Osteocyte (in vitro differentiated cells): ENCODE results near the gene EPM2AIP1. TPM values are rescaled to one million over a fixed set of nuclear protein-coding genes. Genes with fewer than 3 reads are reported as not detected.

ENCODE experiments used
- DNase-seq: peaks from one replicate; pipeline ENCODE4 v3.0.0; 2021; ENCODE audit warnings: mixed read lengths; ENCODE audit not compliant: unreplicated experiment; ENCODE audit errors: extremely low spot score
- H3K27ac Mint-ChIP-seq: one replicate; pipeline ENCODE4 v1.8.0; 2021; ENCODE audit warnings: mild to moderate bottlenecking, mixed read lengths; ENCODE audit not compliant: unreplicated experiment
- H3K27me3 Mint-ChIP-seq: one replicate; pipeline ENCODE4 v1.8.0; 2021; ENCODE audit warnings: mixed read lengths; ENCODE audit not compliant: unreplicated experiment
- H3K36me3 Mint-ChIP-seq: one replicate; pipeline ENCODE4 v1.8.0; 2021; ENCODE audit warnings: mixed read lengths; ENCODE audit not compliant: unreplicated experiment
- H3K4me1 Mint-ChIP-seq: one replicate; pipeline ENCODE4 v1.8.0; 2021; ENCODE audit warnings: mixed read lengths; ENCODE audit not compliant: unreplicated experiment
- H3K4me3 Mint-ChIP-seq: one replicate; pipeline ENCODE4 v1.8.0; 2021; ENCODE audit warnings: mild to moderate bottlenecking, moderate library complexity, mixed read lengths; ENCODE audit not compliant: unreplicated experiment
- H3K9me3 Mint-ChIP-seq: one replicate; pipeline ENCODE4 v1.8.0; 2021; ENCODE audit warnings: mixed read lengths; ENCODE audit not compliant: unreplicated experiment
- CTCF ChIP-seq: fragments of 200-600 bp; sonication (generic); IDR thresholded peaks from 2 replicates; pipeline ENCODE4 v1.5.0; 2021; ENCODE audit warnings: antibody characterized with exemption, mild to moderate bottlenecking, moderate library complexity
- total RNA-seq: library from RNA; stranded (reverse); gene quantifications from 2 replicates; pipeline ENCODE4 v1.2.1, GENCODE V29; 2021

Gene EPM2AIP1
- total RNA-seq, 1 donor from 2014 or later: 24.5 TPM

GRCh38 chr3:37037352-37037751 lies 44.4 kb upstream of the EPM2AIP1 start:
- H3K9me3 Mint-ChIP-seq: peaks cover 13% of the 10 kb centered on the region
- peaks cover 56% of the 10 kb centered on the region for H3K36me3 Mint-ChIP-seq
- no peak overlapping the region for H3K27ac Mint-ChIP-seq
- DNase-seq: no peak
- TF ChIP-seq CTCF: no peak
- H3K4me3 Mint-ChIP-seq: no peak overlapping the region
- no peaks in the 10 kb centered on the region for H3K27me3 Mint-ChIP-seq
- H3K4me1 Mint-ChIP-seq: no peaks in the 10 kb centered on the region

GRCh38 chr3:37032961-37033360 lies 40.0 kb upstream of the EPM2AIP1 start:
- Mint-ChIP-seq H3K36me3 (peaks cover 52% of the 10 kb centered on the region), H3K4me1 (peaks cover 5% of the 10 kb centered on the region)
- DNase-seq: no peak

GRCh38 chr3:37031096-37031682 lies 38.3 kb upstream of the EPM2AIP1 start:
- no peak for TF ChIP-seq CTCF
- Mint-ChIP-seq H3K4me1 (peaks cover 5% of the 10 kb centered on the region), H3K27ac (no peak overlapping the region), H3K9me3 (peaks cover 5% of the 10 kb centered on the region), H3K4me3 (no peak overlapping the region), H3K36me3 (peaks cover 45% of the 10 kb centered on the region), H3K27me3 (no peaks in the 10 kb centered on the region)
- no peak for DNase-seq

More at GRCh38 chr3:37032961-37033360, 40.0 kb upstream of the EPM2AIP1 start:
- Mint-ChIP-seq H3K27ac (no peak overlapping the region), H3K27me3 (no peaks in the 10 kb centered on the region), H3K9me3 (peaks cover 13% of the 10 kb centered on the region), H3K4me3 (no peak overlapping the region)
- no peak for TF ChIP-seq CTCF

GRCh38 chr3:37030588-37030987 lies 37.7 kb upstream of the EPM2AIP1 start:
- no peak for DNase-seq
- Mint-ChIP-seq H3K36me3 (peaks cover 41% of the 10 kb centered on the region), H3K9me3 (peaks cover 5% of the 10 kb centered on the region), H3K27ac (no peak overlapping the region), H3K27me3 (no peaks in the 10 kb centered on the region), H3K4me3 (no peak overlapping the region), H3K4me1 (peaks cover 5% of the 10 kb centered on the region)
- TF ChIP-seq CTCF: no peak

GRCh38 chr3:37029516-37030163 lies 36.7 kb upstream of the EPM2AIP1 start:
- peaks cover 38% of the 10 kb centered on the region for H3K36me3 Mint-ChIP-seq
- no peak for DNase-seq
- H3K27ac Mint-ChIP-seq: no peak overlapping the region
- H3K4me1 Mint-ChIP-seq: peaks cover 5% of the 10 kb centered on the region
- H3K4me3 Mint-ChIP-seq: no peak overlapping the region
- H3K9me3 Mint-ChIP-seq: peaks cover 8% of the 10 kb centered on the region
- H3K27me3 Mint-ChIP-seq: no peaks in the 10 kb centered on the region
- TF ChIP-seq CTCF: no peak
